Right lung (tissue), 5 donors: ENCODE results near the gene MOV10L1. TPM values are rescaled to one million over a fixed set of nuclear protein-coding genes. Genes with fewer than 3 reads are reported as not detected.

Experiments
- DNase-seq, 2 donors: peaks; one replicate each; pipeline ENCODE4 v3.0.0-alpha.2; 2013
- polyA plus RNA-seq, 5 donors: library from polyadenylated mRNA; unstranded; fragments of 120-200 nt; gene quantifications; one replicate each; pipeline versions ENCODE4 v1.2.1 to v1.2.3, GENCODE V29; 2013; ENCODE audit warnings: inconsistent platforms in 1 of 5, low replicate concordance in 1 of 5; ENCODE audit not compliant: insufficient read length in 5 of 5, insufficient read depth in 1 of 5

Gene MOV10L1
- polyA plus RNA-seq, 5 donors = 1.4 to 3.8 (median 2.1) TPM

- no peak for DNase-seq
These were observed 97.1 kb downstream of the MOV10L1 start for GRCh38 chr22:50186761-50187523.

GRCh38 chr22:50188356-50188755 is 98.5 kb downstream of the MOV10L1 start:
- DNase-seq = no peak

- DNase-seq = no peak
These were observed 99.5 kb downstream of the MOV10L1 start for GRCh38 chr22:50189184-50189848.

- DNase-seq = no peak
These were observed 100.0 kb downstream of the MOV10L1 start for GRCh38 chr22:50189849-50190181.

- DNase-seq = peak; percentile 59 to 66
These were observed 100.6 kb downstream of the MOV10L1 start for GRCh38 chr22:50190182-50190940.

- DNase-seq = no peak
These were observed 101.3 kb downstream of the MOV10L1 start for GRCh38 chr22:50190941-50191741.

- no peak for DNase-seq
These were observed 102.8 kb downstream of the MOV10L1 start for GRCh38 chr22:50192436-50193204.

GRCh38 chr22:50193621-50194020 is 103.8 kb downstream of the MOV10L1 start:
- no peak for DNase-seq

- DNase-seq = no peak
These were observed 104.4 kb downstream of the MOV10L1 start for GRCh38 chr22:50194037-50194805.

- DNase-seq = no peak
These were observed 106.5 kb downstream of the MOV10L1 start for GRCh38 chr22:50196256-50196655.

- DNase-seq = no peak
These were observed 107.4 kb downstream of the MOV10L1 start for GRCh38 chr22:50197000-50197800.

GRCh38 chr22:50197856-50198623 is 108.2 kb downstream of the MOV10L1 start:
- no peak for DNase-seq

GRCh38 chr22:50198624-50199017 is 108.8 kb downstream of the MOV10L1 start:
- no peak for DNase-seq

GRCh38 chr22:50199251-50199721 is 109.5 kb downstream of the MOV10L1 start:
- no peak for DNase-seq

GRCh38 chr22:50199829-50200460 is 110.1 kb downstream of the MOV10L1 start:
- no peak for DNase-seq

GRCh38 chr22:50200461-50201190 is 110.8 kb downstream of the MOV10L1 start, which contains the start of gene SELENOO:
TSS of gene SELENOO (plus strand) at chr22:50201011. CDS start at chr22:50201037, 26 bp downstream.
- peak; percentile 87 to 92 for DNase-seq
